ENCODE data around the gene HDAC7. TPM values are rescaled to one million over a fixed set of nuclear protein-coding genes. Genes with fewer than 3 reads are reported as not detected.
A peak's percentile ranks its signal among the peaks of the same experiment; 100 is the strongest.

Gene HDAC7
- total and polyA plus RNA-seq, 12 donors, result 9.1 to 184 (median 147) TPM

GRCh38 chr12:47821346-47821706 is 1.6 kb upstream of the HDAC7 start:
- H3K36me3 ChIP-seq (replicated peaks in 1 of 2), result no peaks in the 10 kb centered on the region
- WGBS, 4 donors, result 85 to 94% (median 87%) methylated on average over 4 of the region's 4 CpGs
- H3K27me3 ChIP-seq, result no peaks in the 10 kb centered on the region
- H3K4me1 ChIP-seq (replicated peaks in 1 of 2), result peaks cover 52 to 73% of the 10 kb centered on the region in 2 donors
- peak overlapping the region; percentile 95 to 100 (median 99) for H3K27ac ChIP-seq
- intact Hi-C loops (cut with DNase I), result no loop called here
- TF ChIP-seq CTCF (IDR thresholded peaks at IDR 0.05) (no peak), POLR2A (IDR thresholded peaks at IDR 0.05) (no peak)
- no peaks in the 10 kb centered on the region for H3K9me3 ChIP-seq (replicated peaks in 1 of 3)
- DNase-seq, result no peak
- H3K4me3 ChIP-seq, result peak overlapping the region in 1 of 4 donors; percentile 96

GRCh38 chr12:47820631-47821345 is 1.1 kb upstream of the HDAC7 start:
- peak overlapping the region; percentile 95 to 100 (median 99) for H3K27ac ChIP-seq
- no peaks in the 10 kb centered on the region for H3K9me3 ChIP-seq (replicated peaks in 1 of 3)
- 25 to 30% (median 25%) methylated on average over 13 to 17 of the region's 17 CpGs for WGBS, 4 donors
- TF ChIP-seq POLR2A (IDR thresholded peaks at IDR 0.05), result peak; percentile 56 to 98
- no peak for TF ChIP-seq CTCF (IDR thresholded peaks at IDR 0.05)
- peaks cover 57 to 79% of the 10 kb centered on the region in 2 donors for H3K4me1 ChIP-seq (replicated peaks in 1 of 2)
- intact Hi-C loops (cut with DNase I), result no loop called here
- H3K27me3 ChIP-seq, result no peaks in the 10 kb centered on the region
- H3K36me3 ChIP-seq (replicated peaks in 1 of 2), result no peaks in the 10 kb centered on the region
- peak overlapping the region in 2 of 4 donors; percentile 77 to 96 for H3K4me3 ChIP-seq
- DNase-seq, result peak; percentile 85 to 97 (median 96)

- peaks cover 66 to 81% of the 10 kb centered on the region in 2 donors for H3K4me1 ChIP-seq (replicated peaks in 1 of 2)
Measured at GRCh38 chr12:47819138-47819895, 386 bp downstream of the HDAC7 start.

More at GRCh38 chr12:47819138-47819895, 386 bp downstream of the HDAC7 start:
- TF ChIP-seq POLR2A (IDR thresholded peaks at IDR 0.05) (no peak), CTCF (IDR thresholded peaks at IDR 0.05) (peak in 2 of 6 experiments; percentile 8 to 25)
- Histone ChIP-seq H3K27ac (peak overlapping the region; percentile 91 to 100 (median 98)), H3K4me3 (peak overlapping the region; percentile 3 to 96 (median 70)), H3K27me3 (no peaks in the 10 kb centered on the region), H3K9me3 (replicated peaks in 1 of 3) (no peaks in the 10 kb centered on the region), H3K36me3 (replicated peaks in 1 of 2) (no peaks in the 10 kb centered on the region)
- intact Hi-C loops (cut with DNase I), result no loop called here
- 0 to 1% (median 1%) methylated on average over 20 to 76 of the region's 77 CpGs; no CpG with 5 or more reads in 1 of the 4 donors for WGBS, 4 donors
- DNase-seq, result peak; percentile 59 to 78 (median 69)

Data from adrenal gland (tissue), 12 donors.